GM21381 (cell line): ENCODE data around the gene MARVELD2.

Experiments
- ATAC-seq: cut with Tn5 transposase; IDR thresholded peaks from one replicate; pipeline ENCODE4 v1.9.1; 2021; ENCODE audit warnings: mild to moderate bottlenecking, moderate library complexity; ENCODE audit not compliant: unreplicated experiment

MARVELD2 gene

DNA sequence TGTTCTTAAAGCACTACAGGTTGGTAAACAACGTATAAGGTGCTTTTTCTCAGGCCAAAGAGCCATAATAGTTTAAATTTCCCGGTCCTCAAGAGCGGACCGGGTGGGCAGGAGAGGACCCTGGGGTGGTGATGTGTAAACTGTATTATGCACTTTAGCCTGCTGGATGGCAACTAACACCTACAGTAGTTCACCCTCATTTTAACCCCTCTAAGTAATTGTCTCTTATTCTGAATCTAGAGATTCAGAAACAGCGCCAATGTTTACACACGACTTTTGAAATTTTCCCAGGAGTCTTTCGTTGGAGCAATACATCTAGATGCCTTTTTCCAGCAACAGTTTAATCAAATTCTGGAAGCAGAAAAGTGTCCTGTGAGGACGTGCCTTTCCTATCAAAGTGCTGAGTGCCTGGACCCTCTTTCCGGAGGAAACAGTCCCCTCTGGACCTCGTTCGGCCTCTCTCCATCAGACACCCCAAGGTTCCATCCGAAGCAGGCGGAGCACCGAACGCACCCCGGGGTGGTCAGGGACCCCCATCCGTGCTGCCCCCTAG is 77.0 kb downstream of the MARVELD2 start:
- ATAC-seq, result no peak

DNA sequence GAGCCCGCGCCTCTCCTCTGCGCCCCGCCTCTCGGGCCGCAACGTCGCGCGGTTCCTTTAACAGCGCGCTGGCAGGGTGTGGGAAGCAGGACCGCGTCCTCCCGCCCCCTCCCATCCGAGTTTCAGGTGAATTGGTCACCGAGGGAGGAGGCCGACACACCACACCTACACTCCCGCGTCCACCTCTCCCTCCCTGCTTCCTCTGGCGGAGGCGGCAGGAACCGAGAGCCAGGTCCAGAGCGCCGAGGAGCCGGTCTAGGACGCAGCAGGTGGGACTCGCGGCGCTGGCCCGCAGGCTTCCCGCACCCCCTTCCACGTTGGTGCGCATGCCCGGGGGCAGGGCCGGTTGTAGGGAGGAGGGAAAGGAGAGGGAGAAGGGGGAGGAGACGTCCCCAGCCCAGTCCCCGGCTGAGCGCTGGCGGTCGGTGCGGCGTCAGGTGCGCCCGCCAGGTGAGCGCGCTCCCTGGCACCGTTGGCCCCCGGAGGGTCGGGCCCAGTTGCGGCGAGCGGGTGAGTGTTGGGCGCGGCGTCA is 77.5 kb downstream of the MARVELD2 start, which contains the start of gene OCLN:
OCLN (plus strand) TSS at position 400 of the 532 bp plus-strand sequence. CDS start 11,455 bp downstream, outside the sequence.
- ATAC-seq, result peak; percentile 67

DNA sequence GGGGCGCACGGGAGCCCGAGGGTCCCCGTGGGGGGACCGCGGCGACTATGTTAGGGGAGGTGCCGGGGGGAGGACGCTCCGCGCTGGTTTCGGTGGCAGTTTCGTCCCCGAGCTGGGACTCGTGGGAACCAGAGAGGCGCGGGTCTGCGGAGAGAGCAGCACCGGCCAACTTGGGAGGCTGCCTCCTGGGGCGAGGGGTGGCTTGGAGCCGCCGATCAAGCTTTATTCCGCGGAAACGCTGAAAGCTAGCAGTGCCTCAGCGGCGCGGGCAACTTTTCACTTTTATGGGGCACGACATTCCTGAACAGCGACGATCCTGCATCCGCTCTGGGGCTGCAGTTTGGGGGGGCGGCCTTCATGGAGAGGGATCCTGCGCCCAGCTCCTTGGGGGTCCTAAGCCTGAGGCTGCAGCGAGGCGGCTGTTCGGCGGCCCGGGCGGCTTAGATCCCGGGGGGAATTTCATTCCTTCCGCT is 78.0 kb downstream of the MARVELD2 start:
- ATAC-seq, result peak; percentile 22

DNA sequence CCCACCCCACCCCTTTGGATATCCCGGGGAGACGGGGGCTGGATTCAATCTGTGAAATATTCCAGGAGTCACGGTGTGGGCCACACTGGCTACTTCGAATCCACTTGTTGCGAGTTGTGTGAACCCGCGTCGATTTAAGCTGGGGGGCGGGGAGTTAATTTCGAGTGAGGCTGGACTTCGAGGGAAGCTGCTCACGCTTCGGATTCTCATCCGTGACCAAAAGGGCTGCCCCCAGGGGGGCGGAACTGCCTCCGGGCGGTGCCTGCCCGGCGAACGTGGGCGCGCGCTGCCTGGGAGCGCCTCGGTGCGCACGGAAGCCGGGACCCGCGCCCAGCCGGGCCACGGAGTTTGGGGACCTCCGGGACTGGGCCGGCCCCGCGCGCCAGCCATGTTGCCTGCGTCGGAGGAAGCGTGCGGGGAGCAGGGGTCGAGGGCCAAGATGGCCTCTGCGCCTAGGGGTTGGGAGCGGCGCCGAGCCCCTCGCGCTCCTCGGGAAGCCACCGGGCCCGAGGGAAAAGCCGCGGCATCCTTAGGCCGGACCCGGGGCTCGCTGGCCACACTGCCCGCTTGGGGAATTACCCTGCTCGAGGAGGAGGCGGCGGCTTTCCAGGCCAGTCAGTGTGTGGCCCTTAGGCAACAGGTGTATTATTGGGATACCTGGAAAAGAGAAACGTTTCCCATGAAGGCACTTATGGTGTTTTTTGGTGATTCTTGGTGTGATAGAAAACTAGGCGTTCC is 78.6 kb downstream of the MARVELD2 start:
- ATAC-seq, result no peak
